HUDEP-2 (cell line): Measurements from ENCODE around the gene ADM5.

Source experiments
- DNase-seq, 76 experiments: peaks; one replicate each; lab custom pipeline; 2025; ENCODE audit not compliant: unreplicated experiment in 76 of 76; lab: John Stamatoyannopoulos, UW

Gene ADM5

GRCh38 chr19:49657493-49658138 is 31.8 kb upstream of the ADM5 start:
- DNase-seq, result no peak

GRCh38 chr19:49658139-49658517 is 31.3 kb upstream of the ADM5 start:
- no peak for DNase-seq

GRCh38 chr19:49658566-49659442 is 30.6 kb upstream of the ADM5 start:
- DNase-seq, result no peak

GRCh38 chr19:49660338-49660961 is 28.9 kb upstream of the ADM5 start:
- no peak for DNase-seq

- DNase-seq, result no peak
Observed at GRCh38 chr19:49662011-49662410, 27.4 kb upstream of the ADM5 start.

GRCh38 chr19:49663224-49663623 is 26.2 kb upstream of the ADM5 start:
- DNase-seq, result no peak

GRCh38 chr19:49664171-49665035 is 25.0 kb upstream of the ADM5 start:
- DNase-seq, result peak in 70 of 76 experiments; percentile 19 to 96 (median 82)

GRCh38 chr19:49665036-49665350 is 24.4 kb upstream of the ADM5 start:
- DNase-seq, result peak in 3 of 76 experiments; percentile 35 to 61 (median 52)

GRCh38 chr19:49665351-49666119 is 23.9 kb upstream of the ADM5 start, which contains the start of the genes BCL2L12 and IRF3:
BCL2L12 (plus strand) TSS chr19:49665933; CDS start chr19:49666693, 760 bp downstream.
IRF3 (minus strand) TSS chr19:49665857; CDS start chr19:49664838, 1,019 bp downstream.
- DNase-seq, result peak in 75 of 76 experiments; percentile 52 to 100 (median 99)

GRCh38 chr19:49666120-49666444 is 23.3 kb upstream of the ADM5 start:
- DNase-seq, result peak in 2 of 76 experiments; percentile 64 to 65

GRCh38 chr19:49667473-49667872 is 21.9 kb upstream of the ADM5 start:
- DNase-seq, result no peak

- DNase-seq, result peak in 3 of 76 experiments; percentile 11 to 31 (median 23)
Observed at GRCh38 chr19:49669516-49669915, 19.9 kb upstream of the ADM5 start.

- DNase-seq, result peak in 61 of 76 experiments; percentile 15 to 83 (median 59)
Observed at GRCh38 chr19:49672131-49672919, 17.1 kb upstream of the ADM5 start.

- DNase-seq, result peak in 68 of 76 experiments; percentile 60 to 100 (median 91)
Observed at GRCh38 chr19:49676136-49676783, 13.1 kb upstream of the ADM5 start.

- peak; percentile 99 to 100 (median 100) for DNase-seq
Observed at GRCh38 chr19:49676784-49677230, 12.6 kb upstream of the ADM5 start.

GRCh38 chr19:49677231-49677900 is 12.0 kb upstream of the ADM5 start, which contains the start of gene PRMT1:
PRMT1 (plus strand) TSS chr19:49677271; CDS start chr19:49677281, 10 bp downstream.
- peak in 41 of 76 experiments; percentile 27 to 78 (median 53) for DNase-seq

- DNase-seq, result peak in 64 of 76 experiments; percentile 9 to 83 (median 66)
Observed at GRCh38 chr19:49677901-49678674, 11.3 kb upstream of the ADM5 start.
